ENCODE measurements around the gene PTPRK.
"Not testable (repeated sequence)": the region's sequence is repeated elsewhere in the genome, so short reads cannot be mapped to it uniquely, and the experiment has no call there.

The PTPRK gene

GRCh38 chr6:128487055-128487454 lies 33.3 kb downstream of the PTPRK start:
- H3K36me3 ChIP-seq (ENCODE audit: insufficient read depth, low read length), result no peaks in the 10 kb centered on the region
- H3K4me3 ChIP-seq (ENCODE audit: low read depth, low read length, poor library complexity, severe bottlenecking), result no peak overlapping the region
- no peaks in the 10 kb centered on the region for H3K27me3 ChIP-seq (ENCODE audit: insufficient read depth, low read length)
- H3K9ac ChIP-seq (ENCODE audit: low read length), result no peak overlapping the region
- no peaks in the 10 kb centered on the region for H3K9me2 ChIP-seq (ENCODE audit: low read depth, low read length)
- no peaks in the 10 kb centered on the region for H3K79me2 ChIP-seq (ENCODE audit: insufficient read depth, low read length)
- H3K4me2 ChIP-seq (ENCODE audit: low read length), result no peak overlapping the region
- no peaks in the 10 kb centered on the region for H3K9me3 ChIP-seq (ENCODE audit: low read length)
- no peaks in the 10 kb centered on the region for H4K20me1 ChIP-seq (ENCODE audit: insufficient read depth, low read length)
- TF ChIP-seq EZH2 (IDR thresholded peaks at IDR 0.05; ENCODE audit: borderline replicate concordance, low read length) (no peak), CTCF (IDR thresholded peaks at IDR 0.05; ENCODE audit: low read length) (no peak)
- no peaks in the 10 kb centered on the region for H3K4me1 ChIP-seq (ENCODE audit: insufficient read depth, low read length, severe bottlenecking)
- H3K27ac ChIP-seq (ENCODE audit: low read depth, low read length, poor library complexity, severe bottlenecking), result no peak overlapping the region
- no peaks in the 10 kb centered on the region for H3F3A ChIP-seq (ENCODE audit: insufficient read depth, low read length)
- H2AFZ ChIP-seq (ENCODE audit: low read length), result no peak overlapping the region

GRCh38 chr6:128486580-128486979 lies 33.8 kb downstream of the PTPRK start:
- not testable (repeated sequence) for H3K4me2 ChIP-seq (ENCODE audit: low read length)

GRCh38 chr6:128483472-128484135 lies 36.8 kb downstream of the PTPRK start:
- Histone ChIP-seq H3K9me2 (ENCODE audit: low read depth, low read length) (no peaks in the 10 kb centered on the region), H3K9ac (ENCODE audit: low read length) (no peak overlapping the region), H3K9me3 (ENCODE audit: low read length) (no peaks in the 10 kb centered on the region), H3K27ac (ENCODE audit: low read depth, low read length, poor library complexity, severe bottlenecking) (no peak overlapping the region), H2AFZ (ENCODE audit: low read length) (no peak overlapping the region), H3K4me3 (ENCODE audit: low read depth, low read length, poor library complexity, severe bottlenecking) (no peak overlapping the region), H3K36me3 (ENCODE audit: insufficient read depth, low read length) (no peaks in the 10 kb centered on the region), H3K27me3 (ENCODE audit: insufficient read depth, low read length) (no peaks in the 10 kb centered on the region), H4K20me1 (ENCODE audit: insufficient read depth, low read length) (no peaks in the 10 kb centered on the region), H3K79me2 (ENCODE audit: insufficient read depth, low read length) (no peaks in the 10 kb centered on the region), H3K4me1 (ENCODE audit: insufficient read depth, low read length, severe bottlenecking) (no peaks in the 10 kb centered on the region), H3K4me2 (ENCODE audit: low read length) (no peak overlapping the region), H3F3A (ENCODE audit: insufficient read depth, low read length) (no peaks in the 10 kb centered on the region)
- no peak for TF ChIP-seq EZH2 (IDR thresholded peaks at IDR 0.05; ENCODE audit: borderline replicate concordance, low read length)
- TF ChIP-seq CTCF (IDR thresholded peaks at IDR 0.05; ENCODE audit: low read length), result no peak

More at GRCh38 chr6:128486580-128486979, 33.8 kb downstream of the PTPRK start:
- not testable (repeated sequence) for H3K4me3 ChIP-seq (ENCODE audit: low read depth, low read length, poor library complexity, severe bottlenecking); H3K27ac ChIP-seq (ENCODE audit: low read depth, low read length, poor library complexity, severe bottlenecking); H3K4me1 ChIP-seq (ENCODE audit: insufficient read depth, low read length, severe bottlenecking); H3F3A ChIP-seq (ENCODE audit: insufficient read depth, low read length); H3K9ac ChIP-seq (ENCODE audit: low read length); H3K79me2 ChIP-seq (ENCODE audit: insufficient read depth, low read length); H2AFZ ChIP-seq (ENCODE audit: low read length); H4K20me1 ChIP-seq (ENCODE audit: insufficient read depth, low read length); H3K27me3 ChIP-seq (ENCODE audit: insufficient read depth, low read length); H3K9me3 ChIP-seq (ENCODE audit: low read length); H3K9me2 ChIP-seq (ENCODE audit: low read depth, low read length); H3K36me3 ChIP-seq (ENCODE audit: insufficient read depth, low read length)

GRCh38 chr6:128482642-128483041 lies 37.8 kb downstream of the PTPRK start:
- Histone ChIP-seq H3K9ac (ENCODE audit: low read length) (no peak overlapping the region), H3K79me2 (ENCODE audit: insufficient read depth, low read length) (no peaks in the 10 kb centered on the region), H3K9me3 (ENCODE audit: low read length) (no peaks in the 10 kb centered on the region), H3K4me2 (ENCODE audit: low read length) (no peak overlapping the region), H3K27ac (ENCODE audit: low read depth, low read length, poor library complexity, severe bottlenecking) (no peak overlapping the region), H3K36me3 (ENCODE audit: insufficient read depth, low read length) (no peaks in the 10 kb centered on the region), H3F3A (ENCODE audit: insufficient read depth, low read length) (no peaks in the 10 kb centered on the region), H3K4me1 (ENCODE audit: insufficient read depth, low read length, severe bottlenecking) (no peaks in the 10 kb centered on the region), H3K4me3 (ENCODE audit: low read depth, low read length, poor library complexity, severe bottlenecking) (no peak overlapping the region), H3K27me3 (ENCODE audit: insufficient read depth, low read length) (no peaks in the 10 kb centered on the region), H2AFZ (ENCODE audit: low read length) (no peak overlapping the region), H4K20me1 (ENCODE audit: insufficient read depth, low read length) (no peaks in the 10 kb centered on the region), H3K9me2 (ENCODE audit: low read depth, low read length) (no peaks in the 10 kb centered on the region)
- TF ChIP-seq EZH2 (IDR thresholded peaks at IDR 0.05; ENCODE audit: borderline replicate concordance, low read length) (no peak), CTCF (IDR thresholded peaks at IDR 0.05; ENCODE audit: low read length) (no peak)
